ENCODE results near the gene PCDH9.

Gene PCDH9

DNA sequence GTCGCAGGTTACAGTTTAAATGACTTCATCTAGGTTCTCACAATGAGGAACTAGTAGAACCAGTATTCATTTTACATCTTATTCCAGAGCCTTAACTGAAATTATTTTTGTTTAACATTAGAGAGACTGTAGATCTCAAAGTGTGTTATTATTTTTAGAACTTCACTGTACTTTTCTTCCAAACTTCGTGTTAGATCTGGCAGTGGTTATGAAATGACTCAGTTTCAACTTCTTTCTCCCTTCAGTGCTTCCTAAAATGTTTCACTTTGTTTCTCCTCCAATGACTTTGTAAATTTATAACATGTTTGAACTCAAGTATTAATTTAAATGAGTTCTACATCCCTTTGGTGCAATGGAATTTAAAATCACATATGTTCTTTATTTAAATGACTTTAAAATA lies 139.3 kb downstream of the PCDH9 start:
- Histone ChIP-seq H3K27me3 (ENCODE audit: low read depth, low read length) (no peaks in the 10 kb centered on the region), H3K9ac (ENCODE audit: low read length) (no peak overlapping the region), H3K4me1 (ENCODE audit: low read length) (peaks cover 16% of the 10 kb centered on the region), H3K4me3 (ENCODE audit: low read length) (no peak overlapping the region), H2AFZ (ENCODE audit: low read depth, low read length) (no peak overlapping the region), H3K27ac (ENCODE audit: low read length) (no peak overlapping the region), H3K36me3 (replicated peaks; ENCODE audit: low read depth, low read length) (no peaks in the 10 kb centered on the region), H3K4me2 (ENCODE audit: low read length) (peak overlapping the region; percentile 9; the same call in 1 of the 2 replicates), H4K20me1 (ENCODE audit: insufficient read depth, low read length) (no peaks in the 10 kb centered on the region), H3K9me3 (ENCODE audit: insufficient read depth, low read length) (no peaks in the 10 kb centered on the region), H3K79me2 (ENCODE audit: low read length) (no peaks in the 10 kb centered on the region)
- TF ChIP-seq, protein P1, sequence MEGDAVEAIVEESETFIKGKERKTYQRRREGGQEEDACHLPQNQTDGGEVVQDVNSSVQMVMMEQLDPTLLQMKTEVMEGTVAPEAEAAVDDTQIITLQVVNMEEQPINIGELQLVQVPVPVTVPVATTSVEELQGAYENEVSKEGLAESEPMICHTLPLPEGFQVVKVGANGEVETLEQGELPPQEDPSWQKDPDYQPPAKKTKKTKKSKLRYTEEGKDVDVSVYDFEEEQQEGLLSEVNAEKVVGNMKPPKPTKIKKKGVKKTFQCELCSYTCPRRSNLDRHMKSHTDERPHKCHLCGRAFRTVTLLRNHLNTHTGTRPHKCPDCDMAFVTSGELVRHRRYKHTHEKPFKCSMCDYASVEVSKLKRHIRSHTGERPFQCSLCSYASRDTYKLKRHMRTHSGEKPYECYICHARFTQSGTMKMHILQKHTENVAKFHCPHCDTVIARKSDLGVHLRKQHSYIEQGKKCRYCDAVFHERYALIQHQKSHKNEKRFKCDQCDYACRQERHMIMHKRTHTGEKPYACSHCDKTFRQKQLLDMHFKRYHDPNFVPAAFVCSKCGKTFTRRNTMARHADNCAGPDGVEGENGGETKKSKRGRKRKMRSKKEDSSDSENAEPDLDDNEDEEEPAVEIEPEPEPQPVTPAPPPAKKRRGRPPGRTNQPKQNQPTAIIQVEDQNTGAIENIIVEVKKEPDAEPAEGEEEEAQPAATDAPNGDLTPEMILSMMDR (IDR thresholded peaks at IDR 0.05; ENCODE audit: low read depth, low read length): no peak
- TF ChIP-seq EZH2phosphoT487 (IDR thresholded peaks at IDR 0.05; ENCODE audit: low read depth): no peak

- no peaks in the 10 kb centered on the region for H3K36me3 ChIP-seq (replicated peaks; ENCODE audit: low read depth, low read length)
- no peaks in the 10 kb centered on the region for H3K79me2 ChIP-seq (ENCODE audit: low read length)
- H3K4me2 ChIP-seq (ENCODE audit: low read length): no peak overlapping the region
- H2AFZ ChIP-seq (ENCODE audit: low read depth, low read length): no peak overlapping the region
- H3K9ac ChIP-seq (ENCODE audit: low read length): no peak overlapping the region
- H3K27ac ChIP-seq (ENCODE audit: low read length): no peak overlapping the region
- no peak overlapping the region for H3K4me3 ChIP-seq (ENCODE audit: low read length)
- H4K20me1 ChIP-seq (ENCODE audit: insufficient read depth, low read length): no peaks in the 10 kb centered on the region
- no peaks in the 10 kb centered on the region for H3K27me3 ChIP-seq (ENCODE audit: low read depth, low read length)
- H3K9me3 ChIP-seq (ENCODE audit: insufficient read depth, low read length): no peaks in the 10 kb centered on the region
- TF ChIP-seq EZH2phosphoT487 (IDR thresholded peaks at IDR 0.05; ENCODE audit: low read depth): no peak
- TF ChIP-seq, protein P1 (IDR thresholded peaks at IDR 0.05; ENCODE audit: low read depth, low read length): no peak
- peaks cover 16% of the 10 kb centered on the region for H3K4me1 ChIP-seq (ENCODE audit: low read length)
Measured at GRCh38 chr13:67087527-67087926, 142.6 kb downstream of the PCDH9 start.

DNA sequence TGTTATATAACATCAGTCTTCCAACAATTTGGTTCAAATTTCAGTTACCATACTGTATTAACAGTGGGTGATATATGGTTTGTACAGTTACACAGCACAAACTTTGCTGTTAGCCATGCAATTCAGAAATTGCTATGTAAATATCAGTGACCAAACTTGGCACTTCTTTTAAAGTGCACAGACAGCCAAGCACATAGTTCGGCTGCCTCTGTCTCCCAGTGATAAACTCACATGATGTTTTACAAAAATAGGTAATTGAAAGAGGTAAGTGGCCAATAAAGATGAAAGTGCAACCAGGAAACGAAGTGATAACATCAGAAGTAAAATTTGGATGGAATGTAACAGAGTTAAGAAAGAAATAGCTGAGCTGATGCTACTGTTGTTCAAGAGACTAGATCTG lies 143.9 kb downstream of the PCDH9 start:
- Histone ChIP-seq H3K4me2 (ENCODE audit: low read length) (no peak overlapping the region), H3K9ac (ENCODE audit: low read length) (no peak overlapping the region), H3K27me3 (ENCODE audit: low read depth, low read length) (no peaks in the 10 kb centered on the region), H4K20me1 (ENCODE audit: insufficient read depth, low read length) (no peaks in the 10 kb centered on the region), H3K79me2 (ENCODE audit: low read length) (no peaks in the 10 kb centered on the region), H3K9me3 (ENCODE audit: insufficient read depth, low read length) (no peaks in the 10 kb centered on the region), H3K36me3 (replicated peaks; ENCODE audit: low read depth, low read length) (no peaks in the 10 kb centered on the region), H3K4me1 (ENCODE audit: low read length) (peaks cover 13% of the 10 kb centered on the region), H2AFZ (ENCODE audit: low read depth, low read length) (peak overlapping the region; percentile 75; the same call in 1 of the 2 replicates), H3K4me3 (ENCODE audit: low read length) (no peak overlapping the region), H3K27ac (ENCODE audit: low read length) (no peak overlapping the region)
- TF ChIP-seq, protein P1 (IDR thresholded peaks at IDR 0.05; ENCODE audit: low read depth, low read length): no peak
- TF ChIP-seq EZH2phosphoT487 (IDR thresholded peaks at IDR 0.05; ENCODE audit: low read depth): no peak

GRCh38 chr13:67084066-67084465 lies 146.1 kb downstream of the PCDH9 start:
- H3K27ac ChIP-seq (ENCODE audit: low read length): no peak overlapping the region

More at GRCh38 chr13:67084066-67084465, 146.1 kb downstream of the PCDH9 start:
- no peak overlapping the region for H2AFZ ChIP-seq (ENCODE audit: low read depth, low read length)
- no peaks in the 10 kb centered on the region for H4K20me1 ChIP-seq (ENCODE audit: insufficient read depth, low read length)
- no peak overlapping the region for H3K9ac ChIP-seq (ENCODE audit: low read length)
- no peak overlapping the region for H3K4me3 ChIP-seq (ENCODE audit: low read length)
- H3K4me2 ChIP-seq (ENCODE audit: low read length): no peak overlapping the region
- H3K79me2 ChIP-seq (ENCODE audit: low read length): no peaks in the 10 kb centered on the region
- H3K9me3 ChIP-seq (ENCODE audit: insufficient read depth, low read length): no peaks in the 10 kb centered on the region
- H3K27me3 ChIP-seq (ENCODE audit: low read depth, low read length): no peaks in the 10 kb centered on the region
- no peak for TF ChIP-seq EZH2phosphoT487 (IDR thresholded peaks at IDR 0.05; ENCODE audit: low read depth)
- TF ChIP-seq, protein P1 (IDR thresholded peaks at IDR 0.05; ENCODE audit: low read depth, low read length): no peak
- H3K36me3 ChIP-seq (replicated peaks; ENCODE audit: low read depth, low read length): no peaks in the 10 kb centered on the region
- peaks cover 4% of the 10 kb centered on the region for H3K4me1 ChIP-seq (ENCODE audit: low read length)

All from OCI-LY3 (cell line).